Activated CD4-positive, alpha-beta memory T cell treated with anti-CD3 and anti-CD28 coated beads for 36 hours (primary cell): Measurements from ENCODE around the gene HABP2. TPM values are rescaled to one million over a fixed set of nuclear protein-coding genes. Genes with fewer than 3 reads are reported as not detected.

Experiments
- CTCF ChIA-PET: fragments of 350-600 bp; sonication (Branson Sonifier 250); formaldehyde crosslinking; loops from one replicate; lab custom pipeline; 2021; ENCODE audit warnings: antibody characterized with exemption, inconsistent platforms; lab: Charles Lee
- POLR2A ChIA-PET: fragments of 350-600 bp; sonication (Branson Sonifier 250); formaldehyde crosslinking; loops from one replicate; lab custom pipeline; 2021; ENCODE audit warnings: antibody characterized with exemption; lab: Charles Lee
- DNase-seq: peaks from one replicate; pipeline ENCODE4 v3.0.0-alpha.2; 2020
- H3K27ac Mint-ChIP-seq: one replicate; pipeline ENCODE4 v1.8.0; 2021; ENCODE audit warnings: mixed read lengths
- H3K27me3 Mint-ChIP-seq: one replicate; pipeline ENCODE4 v1.8.0; 2021; ENCODE audit warnings: mixed read lengths
- H3K36me3 Mint-ChIP-seq: one replicate; pipeline ENCODE4 v1.8.0; 2021; ENCODE audit warnings: mixed read lengths
- H3K4me1 Mint-ChIP-seq: one replicate; pipeline ENCODE4 v1.8.0; 2021; ENCODE audit warnings: low read depth, mixed read lengths
- H3K4me3 Mint-ChIP-seq: one replicate; pipeline ENCODE4 v1.8.0; 2021; ENCODE audit warnings: mild to moderate bottlenecking, mixed read lengths
- H3K9me3 Mint-ChIP-seq: one replicate; pipeline ENCODE4 v1.8.0; 2021; ENCODE audit warnings: mixed read lengths
- intact Hi-C: fragments of 100-400 bp; cut with micrococcal nuclease; formaldehyde crosslinking; loops from one replicate; pipeline ENCODE4 v1.15.1; 2023
- total RNA-seq, 2 experiments: library from RNA; stranded (reverse); gene quantifications; one replicate each; pipeline ENCODE4 v1.2.3, GENCODE V29; 2021

HABP2 gene
- total RNA-seq, 2 experiments from 2014 or later, result not detected

DNA sequence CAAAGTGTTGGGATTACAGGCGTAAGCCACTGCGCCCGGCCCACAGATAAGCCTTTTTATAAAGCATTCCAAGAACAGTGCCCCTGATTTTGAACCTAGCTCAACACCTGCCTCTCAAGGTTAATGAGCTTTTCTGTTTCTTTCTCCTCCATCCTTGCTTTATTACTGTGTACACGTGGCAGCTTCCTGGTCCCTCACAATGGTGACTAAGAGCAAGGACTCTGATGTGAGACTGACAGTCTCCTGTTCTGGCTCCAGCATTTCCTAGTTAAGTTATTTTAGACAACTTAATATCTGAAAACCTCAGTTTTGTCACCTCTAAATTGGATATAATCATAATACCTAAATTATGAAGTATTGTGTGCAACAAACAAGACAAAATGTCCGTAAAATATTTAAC, 9.9 kb downstream of the HABP2 start:
- Mint-ChIP-seq H3K27ac (no peak overlapping the region), H3K4me1 (no peaks in the 10 kb centered on the region), H3K9me3 (no peaks in the 10 kb centered on the region), H3K27me3 (peaks cover 7% of the 10 kb centered on the region), H3K36me3 (no peaks in the 10 kb centered on the region), H3K4me3 (no peak overlapping the region)
- ChIA-PET POLR2A (no interaction called here), CTCF (interaction anchor here (0.6 to 2.2 kb wide), 8 partner anchors 9 to 435 kb away, joined by 3 to 12 read pairs (median 4); no protein-coding TSS in a partner anchor)
- no peak for DNase-seq
- intact Hi-C loops, result loop anchor here (5.0 to 10.0 kb wide), 2 partner anchors 838 to 1085 kb away; no protein-coding TSS in a partner anchor

DNA sequence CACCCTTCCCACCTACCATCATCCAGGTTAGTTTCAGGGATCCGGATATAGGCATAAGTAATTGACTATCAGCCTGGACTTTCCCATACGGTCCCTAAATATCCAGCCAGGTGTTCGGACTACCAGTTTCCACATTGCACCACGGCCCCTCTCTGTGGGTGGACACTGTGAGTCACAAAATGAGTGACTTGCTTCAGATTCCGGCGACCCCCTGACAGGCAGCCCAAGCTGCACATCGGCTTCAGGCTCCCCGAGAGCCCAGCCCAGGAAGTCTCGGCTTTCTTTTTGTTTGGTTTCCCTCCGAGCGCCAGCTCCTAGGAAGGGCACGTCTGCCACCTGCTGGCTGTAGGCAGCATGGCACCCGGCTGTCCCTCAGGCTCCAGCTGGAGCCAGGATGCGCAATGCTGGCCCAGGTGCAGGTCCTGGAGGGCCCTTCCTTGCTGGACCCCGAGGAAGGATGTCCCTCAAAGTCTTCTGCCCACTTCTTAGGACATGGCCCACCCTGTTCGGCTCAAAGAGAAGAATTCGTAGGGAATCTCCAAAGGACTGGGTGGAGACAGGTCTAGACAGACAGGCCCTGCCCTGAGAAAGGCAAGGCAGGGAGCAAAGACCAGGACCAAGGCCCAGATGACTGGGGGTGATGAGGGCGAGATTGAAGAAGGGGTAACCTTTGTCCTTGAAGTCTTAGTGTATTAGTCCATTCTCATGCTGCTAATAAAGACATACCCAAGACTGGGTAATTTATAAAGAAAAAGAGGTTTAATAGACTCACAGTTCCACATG, 10.6 kb downstream of the HABP2 start:
- H3K4me1 Mint-ChIP-seq, result no peaks in the 10 kb centered on the region
- no peaks in the 10 kb centered on the region for H3K9me3 Mint-ChIP-seq
- POLR2A ChIA-PET, result no interaction called here
- CTCF ChIA-PET, result interaction anchor here (0.6 to 2.2 kb wide), 17 partner anchors 9 to 1091 kb away, joined by 3 to 12 read pairs (median 3); no protein-coding TSS in a partner anchor
- H3K36me3 Mint-ChIP-seq, result no peaks in the 10 kb centered on the region
- peak; percentile 78 for DNase-seq
- peaks cover 4% of the 10 kb centered on the region for H3K27me3 Mint-ChIP-seq
- H3K4me3 Mint-ChIP-seq, result peak overlapping the region; percentile 54
- H3K27ac Mint-ChIP-seq, result no peak overlapping the region
- intact Hi-C loops, result loop anchor here (1.0 to 10.0 kb wide), 3 partner anchors 42 to 1086 kb away; no protein-coding TSS in a partner anchor

DNA sequence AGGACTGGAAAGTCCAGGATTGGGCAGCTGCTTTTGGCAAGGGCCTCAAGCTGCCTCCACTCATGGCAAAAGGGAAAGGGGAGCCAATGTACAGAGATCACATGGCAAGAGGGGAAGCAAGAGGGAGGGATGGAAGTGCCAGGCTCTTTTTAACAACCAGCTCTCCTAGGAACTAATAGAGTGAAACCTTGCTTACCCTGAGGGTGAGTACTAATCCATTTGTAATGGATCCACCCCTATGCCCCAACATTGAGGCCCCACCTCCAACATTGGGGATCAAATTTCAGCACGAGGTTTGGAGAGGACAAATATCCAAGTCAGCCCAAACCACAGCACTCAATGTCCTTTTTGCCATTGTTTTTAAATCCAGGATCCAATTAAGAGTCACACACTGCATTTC, 12.5 kb downstream of the HABP2 start:
- intact Hi-C loops, result loop anchor here (10.0 kb wide), 1 partner anchor 841 kb away; no protein-coding TSS in a partner anchor
- no peaks in the 10 kb centered on the region for H3K9me3 Mint-ChIP-seq
- no peaks in the 10 kb centered on the region for H3K4me1 Mint-ChIP-seq
- H3K27ac Mint-ChIP-seq, result no peak overlapping the region
- H3K27me3 Mint-ChIP-seq, result no peaks in the 10 kb centered on the region
- H3K36me3 Mint-ChIP-seq, result no peaks in the 10 kb centered on the region
- no peak for DNase-seq
- no peak overlapping the region for H3K4me3 Mint-ChIP-seq
- ChIA-PET POLR2A (no interaction called here), CTCF (no interaction called here)

DNA sequence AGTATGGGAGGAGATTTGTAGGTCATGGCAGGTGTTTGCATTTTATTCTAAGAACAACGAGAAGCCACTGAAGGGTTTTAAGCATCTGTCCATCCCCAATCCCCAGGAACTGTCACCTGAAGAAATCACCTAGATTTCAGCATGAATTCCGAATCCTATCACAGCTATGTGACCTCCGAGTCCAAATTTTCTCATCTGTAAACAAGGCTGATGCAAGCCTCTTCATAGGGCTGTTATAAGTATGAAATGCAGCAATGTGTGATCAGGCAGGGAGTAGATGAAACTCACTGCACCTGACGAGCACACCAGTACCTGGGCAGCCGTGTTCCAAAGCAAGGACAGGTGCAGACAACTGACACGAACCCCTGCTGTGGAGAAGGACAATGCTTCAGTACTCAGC, 14.0 kb downstream of the HABP2 start:
- intact Hi-C loops, result loop anchor here (10.0 kb wide), 1 partner anchor 842 kb away; no protein-coding TSS in a partner anchor
- ChIA-PET POLR2A (no interaction called here), CTCF (interaction anchor here (0.6 kb wide), 1 partner anchor 401 kb away, joined by 3 read pairs; no protein-coding TSS in a partner anchor)
- Mint-ChIP-seq H3K9me3 (no peaks in the 10 kb centered on the region), H3K36me3 (no peaks in the 10 kb centered on the region), H3K27ac (no peak overlapping the region), H3K4me3 (no peak overlapping the region), H3K27me3 (no peaks in the 10 kb centered on the region), H3K4me1 (no peaks in the 10 kb centered on the region)
- DNase-seq, result no peak

DNA sequence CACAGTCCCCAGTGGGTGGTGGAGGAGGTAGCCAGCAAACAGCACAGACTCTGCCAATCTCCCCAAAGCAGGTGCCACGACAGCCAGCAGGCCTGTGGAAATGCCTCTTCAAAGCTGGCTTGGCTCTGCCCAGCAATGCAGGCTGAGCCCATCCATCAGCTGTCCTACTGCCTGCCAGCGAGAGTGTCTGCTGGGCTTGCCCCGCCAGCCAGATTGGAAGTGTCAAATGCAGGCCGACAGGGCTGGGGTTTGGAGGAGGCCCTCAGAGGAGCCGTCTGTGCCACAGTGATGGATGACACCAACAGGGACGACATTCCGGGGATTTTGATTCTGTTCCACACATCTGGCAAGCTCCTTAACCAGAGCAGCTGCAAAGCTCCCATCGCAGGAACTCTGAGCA, 16.7 kb downstream of the HABP2 start:
- ChIA-PET POLR2A (no interaction called here), CTCF (no interaction called here)
- Mint-ChIP-seq H3K9me3 (no peaks in the 10 kb centered on the region), H3K4me1 (no peaks in the 10 kb centered on the region), H3K27ac (no peak overlapping the region), H3K36me3 (no peaks in the 10 kb centered on the region), H3K4me3 (no peak overlapping the region), H3K27me3 (no peaks in the 10 kb centered on the region)
- no peak for DNase-seq
- intact Hi-C loops, result loop anchor here (10.0 kb wide), 1 partner anchor 845 kb away; no protein-coding TSS in a partner anchor

DNA sequence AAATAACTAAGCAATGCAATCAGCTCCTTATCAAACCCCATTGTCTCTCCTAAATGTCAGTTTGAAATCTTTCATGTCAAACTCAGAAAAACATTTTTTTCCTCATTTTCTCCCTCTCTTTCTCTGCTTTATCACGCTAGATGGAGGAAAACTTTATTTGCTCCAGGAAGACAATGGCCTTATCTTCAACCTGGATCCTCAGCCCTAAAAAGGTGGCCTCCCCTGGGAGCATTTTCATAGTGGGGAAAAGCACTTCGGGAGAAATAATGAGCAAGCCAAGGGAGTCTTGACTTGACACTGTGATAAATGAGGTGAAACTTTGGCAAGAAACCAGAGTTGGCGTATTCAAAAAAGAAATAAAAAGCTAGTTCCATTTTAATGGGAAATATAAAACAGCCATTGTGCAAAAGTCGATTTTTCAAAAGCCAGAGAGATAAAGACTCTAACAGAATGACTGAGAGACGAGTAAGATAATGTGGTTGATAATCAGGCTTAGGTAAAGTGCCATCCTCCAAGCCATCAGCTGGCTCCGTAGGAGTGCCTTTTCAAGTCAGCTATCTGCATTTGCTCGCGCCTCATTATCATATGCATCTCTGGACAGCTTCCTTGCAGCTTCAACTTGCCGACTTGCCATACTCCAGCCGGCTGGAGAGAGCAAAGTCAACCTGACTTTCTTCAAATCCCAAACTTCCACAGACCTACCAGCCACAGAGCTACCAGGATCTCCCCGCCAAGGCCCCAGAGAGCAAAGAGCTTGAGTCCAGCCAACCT, 19.9 kb downstream of the HABP2 start:
- no peaks in the 10 kb centered on the region for H3K4me1 Mint-ChIP-seq
- H3K9me3 Mint-ChIP-seq, result no peaks in the 10 kb centered on the region
- intact Hi-C loops, result no loop called here
- no peak for DNase-seq
- CTCF ChIA-PET, result interaction anchor here (0.7 to 1.0 kb wide), 2 partner anchors 9 to 10 kb away, joined by 3 read pairs; no protein-coding TSS in a partner anchor
- no peaks in the 10 kb centered on the region for H3K36me3 Mint-ChIP-seq
- POLR2A ChIA-PET, result no interaction called here
- no peak overlapping the region for H3K27ac Mint-ChIP-seq
- peaks cover 3% of the 10 kb centered on the region for H3K27me3 Mint-ChIP-seq
- no peak overlapping the region for H3K4me3 Mint-ChIP-seq

DNA sequence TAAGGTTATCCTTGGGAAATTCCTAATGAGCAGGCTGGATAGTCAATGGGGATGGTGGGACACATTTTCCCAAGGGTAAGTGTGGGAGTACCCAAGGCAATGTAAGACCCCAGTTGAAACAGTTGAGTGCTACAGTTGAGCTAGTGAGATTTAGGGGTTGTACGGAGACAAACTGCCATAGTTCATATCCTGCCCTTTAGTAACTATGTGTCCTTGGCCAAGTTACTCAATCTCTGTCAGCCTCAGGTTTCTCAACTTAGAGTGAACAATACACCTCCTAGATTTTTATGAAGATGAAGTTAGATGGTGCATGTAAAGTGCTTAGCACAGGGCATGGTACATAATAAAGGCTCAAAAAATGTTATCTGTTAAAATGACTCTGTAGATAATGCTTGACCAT, 20.5 kb downstream of the HABP2 start:
- no peak for DNase-seq
- POLR2A ChIA-PET, result no interaction called here
- Mint-ChIP-seq H3K9me3 (no peaks in the 10 kb centered on the region), H3K4me1 (no peaks in the 10 kb centered on the region), H3K27ac (no peak overlapping the region), H3K4me3 (no peak overlapping the region), H3K36me3 (no peaks in the 10 kb centered on the region), H3K27me3 (peaks cover 3% of the 10 kb centered on the region)
- CTCF ChIA-PET, result interaction anchor here (1.0 kb wide), 1 partner anchor 10 kb away, joined by 3 read pairs; no protein-coding TSS in a partner anchor
- intact Hi-C loops, result no loop called here

DNA sequence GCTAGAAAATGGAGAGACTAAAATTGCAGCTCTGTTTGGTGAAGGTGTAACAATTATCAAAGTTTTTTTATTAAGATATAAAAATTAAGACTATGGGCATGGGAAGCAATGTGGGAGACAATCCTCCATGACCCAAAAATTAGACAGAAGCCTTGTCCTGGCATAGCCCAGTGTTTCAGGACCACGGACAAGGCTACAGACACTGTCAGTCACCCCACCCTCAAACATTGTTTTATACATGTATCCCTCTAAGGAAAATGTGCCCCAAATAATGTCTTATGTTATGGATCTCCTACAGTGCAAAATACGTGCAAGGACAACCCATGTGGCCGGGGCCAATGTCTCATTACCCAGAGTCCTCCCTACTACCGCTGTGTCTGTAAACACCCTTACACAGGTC, 24.0 kb downstream of the HABP2 start:
- intact Hi-C loops, result no loop called here
- Mint-ChIP-seq H3K9me3 (no peaks in the 10 kb centered on the region), H3K36me3 (no peaks in the 10 kb centered on the region), H3K4me3 (no peak overlapping the region), H3K4me1 (no peaks in the 10 kb centered on the region), H3K27me3 (peaks cover 3% of the 10 kb centered on the region), H3K27ac (no peak overlapping the region)
- POLR2A ChIA-PET, result no interaction called here
- DNase-seq, result no peak
- CTCF ChIA-PET, result no interaction called here

DNA sequence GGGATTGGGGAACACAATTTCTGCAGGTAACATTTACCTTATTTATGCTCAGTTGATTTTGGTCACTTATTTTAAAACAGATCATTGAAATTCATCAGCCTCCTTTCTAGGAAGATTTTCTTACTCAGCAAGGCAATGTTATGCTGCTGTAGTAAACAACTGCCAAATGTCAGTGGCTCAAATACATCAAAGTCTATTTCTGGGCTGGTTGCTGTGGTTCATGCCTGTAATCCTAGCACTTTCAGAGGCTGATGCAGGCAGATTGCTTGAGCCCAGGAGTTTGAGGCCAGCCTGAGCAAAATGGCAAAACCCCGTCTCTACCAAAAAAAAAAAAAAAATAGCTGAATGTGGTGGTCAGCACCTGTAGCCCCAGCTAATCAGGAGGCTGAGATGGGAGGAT, 25.9 kb downstream of the HABP2 start:
- H3K27me3 Mint-ChIP-seq, result peaks cover 3% of the 10 kb centered on the region
- H3K36me3 Mint-ChIP-seq, result no peaks in the 10 kb centered on the region
- no peak overlapping the region for H3K4me3 Mint-ChIP-seq
- H3K4me1 Mint-ChIP-seq, result no peaks in the 10 kb centered on the region
- H3K9me3 Mint-ChIP-seq, result no peaks in the 10 kb centered on the region
- intact Hi-C loops, result no loop called here
- no peak overlapping the region for H3K27ac Mint-ChIP-seq
- no peak for DNase-seq
- POLR2A ChIA-PET, result no interaction called here
- CTCF ChIA-PET, result no interaction called here

DNA sequence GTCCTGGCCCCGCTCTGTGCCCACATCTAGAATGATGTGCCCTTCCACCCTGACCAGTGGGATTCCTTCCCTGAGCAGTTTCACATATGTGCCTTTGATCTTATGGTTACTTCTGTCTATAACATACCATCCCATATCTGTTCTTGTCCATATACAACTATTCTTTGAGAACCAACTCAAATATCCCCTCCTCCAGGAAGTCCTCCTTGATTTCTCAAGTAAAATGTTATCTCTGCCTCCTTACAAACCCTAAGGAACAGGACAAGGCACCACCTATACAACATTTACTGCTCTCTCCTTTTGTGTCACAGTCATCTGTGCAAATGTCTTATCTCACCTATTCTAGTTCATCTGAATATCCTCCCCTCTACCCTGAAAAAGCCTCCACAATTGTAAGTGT, 28.2 kb downstream of the HABP2 start:
- ChIA-PET POLR2A (no interaction called here), CTCF (no interaction called here)
- Mint-ChIP-seq H3K4me1 (no peaks in the 10 kb centered on the region), H3K27me3 (peaks cover 3% of the 10 kb centered on the region), H3K4me3 (no peak overlapping the region), H3K36me3 (no peaks in the 10 kb centered on the region), H3K27ac (no peak overlapping the region), H3K9me3 (no peaks in the 10 kb centered on the region)
- DNase-seq, result no peak
- intact Hi-C loops, result no loop called here

DNA sequence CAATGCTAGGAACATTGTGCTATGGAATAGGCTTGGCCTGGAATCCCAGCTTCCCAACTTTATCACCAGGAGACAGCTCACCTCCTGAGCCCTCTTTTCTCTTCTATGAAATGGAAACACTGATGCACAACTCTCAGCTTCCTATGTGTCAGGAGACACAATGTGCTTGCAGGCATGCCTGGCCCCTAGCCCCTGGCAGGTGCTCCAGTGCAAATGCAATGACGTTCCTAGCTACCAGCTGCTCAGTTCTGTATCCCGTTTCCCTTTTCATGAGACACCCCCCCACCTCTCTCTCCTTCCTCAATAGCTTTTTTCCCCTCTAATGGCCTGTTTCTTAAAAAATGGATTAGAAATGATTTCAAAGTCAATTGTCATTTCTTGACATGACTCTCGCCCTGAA, 30.7 kb downstream of the HABP2 start:
- intact Hi-C loops, result no loop called here
- no peaks in the 10 kb centered on the region for H3K4me1 Mint-ChIP-seq
- no peaks in the 10 kb centered on the region for H3K9me3 Mint-ChIP-seq
- ChIA-PET POLR2A (no interaction called here), CTCF (no interaction called here)
- no peak overlapping the region for H3K4me3 Mint-ChIP-seq
- H3K27me3 Mint-ChIP-seq, result peaks cover 3% of the 10 kb centered on the region
- no peak overlapping the region for H3K27ac Mint-ChIP-seq
- DNase-seq, result no peak
- no peaks in the 10 kb centered on the region for H3K36me3 Mint-ChIP-seq

DNA sequence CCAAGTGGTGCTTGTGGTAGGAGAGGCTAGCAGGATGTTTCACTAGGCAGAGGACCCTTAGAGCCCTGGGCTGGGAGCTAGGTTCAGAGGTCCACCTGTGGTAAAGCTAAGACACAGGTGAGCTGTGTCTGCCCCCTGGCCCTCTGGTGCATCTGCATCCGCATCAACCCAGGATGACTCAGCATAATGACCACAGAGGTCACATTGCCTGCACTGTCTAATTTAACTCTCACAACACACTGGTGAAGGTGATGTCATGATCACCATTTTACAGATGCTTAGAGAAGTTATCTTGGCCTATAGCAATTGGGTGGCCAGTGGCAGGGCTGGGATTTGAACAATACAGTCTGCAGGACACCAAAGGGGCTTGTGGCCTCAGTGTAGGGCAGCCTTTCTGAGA, 33.1 kb downstream of the HABP2 start:
- Mint-ChIP-seq H3K36me3 (no peaks in the 10 kb centered on the region), H3K4me3 (no peak overlapping the region), H3K27me3 (peaks cover 3% of the 10 kb centered on the region), H3K27ac (no peak overlapping the region), H3K4me1 (no peaks in the 10 kb centered on the region), H3K9me3 (no peaks in the 10 kb centered on the region)
- intact Hi-C loops, result no loop called here
- POLR2A ChIA-PET, result no interaction called here
- no peak for DNase-seq
- CTCF ChIA-PET, result no interaction called here
